Colonic mucosa (tissue), 4 donors: Measurements from ENCODE around the gene KCNH4. TPM values are rescaled to one million over a fixed set of nuclear protein-coding genes. Genes with fewer than 3 reads are reported as not detected.

Experiments used
- DNase-seq: peaks from one replicate; pipeline ENCODE4 v3.0.0-alpha.2; 2020
- H3K27ac ChIP-seq: fragments of 200-600 bp; one replicate; pipeline ENCODE4 v1.8.0; 2021
- H3K27me3 ChIP-seq: fragments of 200-600 bp; one replicate; pipeline ENCODE4 v1.8.0; 2021
- H3K36me3 ChIP-seq: fragments of 200-600 bp; one replicate; pipeline ENCODE4 v1.8.0; 2021
- H3K4me1 ChIP-seq: fragments of 200-600 bp; one replicate; pipeline ENCODE4 v1.8.0; 2021; ENCODE audit warnings: mild to moderate bottlenecking
- H3K4me3 ChIP-seq: fragments of 200-600 bp; one replicate; pipeline ENCODE4 v1.8.0; 2021
- H3K9ac ChIP-seq, 2 donors: one replicate each; pipeline ENCODE4 v1.7.0; 2013; ENCODE audit warnings: control low read depth in 2 of 2, low read depth in 2 of 2, low read length in 2 of 2
- H3K9me3 ChIP-seq: fragments of 200-600 bp; one replicate; pipeline ENCODE4 v1.8.0; 2021
- CTCF ChIP-seq: fragments of 200-600 bp; IDR thresholded peaks from one replicate; pipeline ENCODE4 v1.8.0; 2022; ENCODE audit warnings: antibody characterized with exemption, mild to moderate bottlenecking
- intact Hi-C: fragments of 100-400 bp; cut with DNase I; formaldehyde crosslinking; loops from one replicate; pipeline ENCODE4 v1.14.1; 2022
- total RNA-seq, 2 donors: library from RNA; stranded (reverse); fragmentation: NEBNext Ultra II Directional in 1 of 2; extraction: Animal tissue kit (Norgen Biotek cat#: 25700) in 1 of 2; gene quantifications; one replicate each; pipeline ENCODE4 v1.2.1, GENCODE V29; 2021
- donor health status: healthy.
- donor health status: DM: no; HTN: no; CAD: no.
- donor health status: DM: no; HTN: no; CAD: no.

KCNH4 gene
- total RNA-seq, 2 donors from 2014 or later: 0.07 TPM; not detected in 1

DNA sequence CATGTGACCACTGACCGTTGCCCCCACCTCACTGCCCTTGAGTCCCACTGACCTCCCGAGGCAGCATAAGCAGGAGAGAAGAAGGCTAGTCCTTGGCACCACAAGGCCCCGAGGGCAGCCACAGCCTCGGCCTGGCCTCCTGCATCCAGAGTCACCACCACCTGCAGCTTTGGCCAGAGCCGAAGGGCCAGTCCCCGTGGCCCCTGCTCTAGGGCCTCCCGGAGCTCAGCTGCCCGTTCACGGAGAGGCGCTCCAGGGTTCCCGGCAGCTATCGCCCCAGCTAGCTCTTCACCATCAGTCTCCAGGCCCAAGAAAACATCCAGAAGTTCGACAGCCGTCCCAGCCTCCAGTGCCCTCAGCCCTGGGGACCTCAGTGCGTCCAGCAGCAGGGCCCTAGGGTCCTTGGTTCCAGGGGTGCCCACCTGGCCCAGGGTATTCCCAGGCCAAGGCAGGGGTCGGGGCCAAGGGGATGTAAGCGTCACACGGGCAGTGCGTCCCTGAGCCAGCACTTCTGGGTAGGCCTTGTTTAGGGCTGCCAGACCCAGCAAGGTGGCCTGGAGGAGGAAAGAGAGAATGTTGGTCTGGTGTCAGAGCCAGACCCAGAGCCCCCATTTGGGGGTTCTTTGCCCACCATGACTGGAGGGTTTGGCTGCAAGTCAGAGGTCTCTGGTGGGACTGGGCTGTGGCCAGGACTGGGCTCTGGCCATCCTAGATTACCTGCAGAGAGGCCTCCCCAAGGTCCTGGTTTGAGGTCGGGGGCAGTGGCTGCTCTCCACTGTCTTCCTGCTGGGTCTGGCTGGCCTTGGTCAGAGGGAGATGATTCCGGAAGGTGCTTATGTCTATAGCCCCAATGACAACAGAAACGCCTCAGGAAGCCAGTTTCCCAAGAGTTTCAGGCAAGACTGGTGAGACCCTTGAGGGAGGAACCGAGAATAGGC lies 11.5 kb upstream of the KCNH4 start:
- no peak for TF ChIP-seq CTCF
- no peak for DNase-seq
- Histone ChIP-seq H3K9ac (no peak overlapping the region), H3K27ac (no peak overlapping the region), H3K36me3 (no peaks in the 10 kb centered on the region), H3K9me3 (no peaks in the 10 kb centered on the region), H3K27me3 (no peaks in the 10 kb centered on the region), H3K4me1 (peaks cover 4% of the 10 kb centered on the region), H3K4me3 (no peak overlapping the region)
- intact Hi-C loops: no loop called here

GRCh38 chr17:42191275-42191608 lies 10.3 kb upstream of the KCNH4 start:
- Histone ChIP-seq H3K27ac (no peak overlapping the region), H3K27me3 (no peaks in the 10 kb centered on the region), H3K4me1 (peaks cover 4% of the 10 kb centered on the region), H3K9me3 (no peaks in the 10 kb centered on the region), H3K9ac (no peak overlapping the region), H3K36me3 (no peaks in the 10 kb centered on the region), H3K4me3 (no peak overlapping the region)
- TF ChIP-seq CTCF: no peak
- DNase-seq: no peak
- intact Hi-C loops: no loop called here

DNA sequence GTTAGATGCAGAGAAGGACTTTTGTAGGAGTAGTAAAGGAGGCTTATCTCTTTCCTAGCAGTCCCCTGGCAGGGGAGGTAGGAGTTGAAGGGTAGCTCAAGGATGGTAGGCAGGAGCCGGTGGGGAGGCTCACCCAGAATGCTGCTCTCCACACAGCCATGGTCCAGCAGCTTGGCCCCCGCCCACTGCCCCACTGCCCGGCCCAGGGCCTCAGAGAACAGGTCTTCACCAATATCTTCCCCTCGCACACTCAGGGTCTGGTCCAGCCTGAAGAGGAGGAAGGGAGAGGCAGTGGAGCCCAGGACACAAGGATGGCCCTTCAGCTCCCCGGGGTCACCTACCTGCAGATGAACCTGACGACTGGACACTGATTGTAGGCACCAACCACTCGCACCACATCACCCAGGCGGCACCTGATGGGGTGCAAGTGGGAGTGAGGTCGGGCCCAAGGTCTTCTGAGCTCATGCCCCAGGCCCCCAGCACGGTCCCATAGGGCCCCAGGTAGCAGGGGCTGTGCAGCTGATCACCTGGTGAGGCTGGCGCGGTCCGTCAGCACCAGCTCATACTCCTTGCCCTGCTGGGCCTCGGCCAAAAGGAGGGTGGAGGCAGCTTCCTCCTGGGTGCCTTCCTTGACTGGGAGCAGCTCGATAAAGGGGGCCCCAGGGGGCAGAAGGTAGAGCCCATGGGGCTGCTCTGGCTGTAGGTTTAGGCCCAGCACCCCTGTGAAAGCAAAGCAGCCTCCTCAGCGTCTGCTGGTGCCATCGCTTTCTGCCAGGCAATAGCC lies 9.7 kb upstream of the KCNH4 start:
- no peak overlapping the region for H3K27ac ChIP-seq
- no peaks in the 10 kb centered on the region for H3K36me3 ChIP-seq
- no peak for TF ChIP-seq CTCF
- intact Hi-C loops: no loop called here
- H3K4me3 ChIP-seq: no peak overlapping the region
- no peaks in the 10 kb centered on the region for H3K27me3 ChIP-seq
- no peak for DNase-seq
- H3K9ac ChIP-seq: no peak overlapping the region
- no peaks in the 10 kb centered on the region for H3K9me3 ChIP-seq
- peaks cover 4% of the 10 kb centered on the region for H3K4me1 ChIP-seq

GRCh38 chr17:42189651-42189965 lies 8.7 kb upstream of the KCNH4 start:
- no peak overlapping the region for H3K9ac ChIP-seq
- no peaks in the 10 kb centered on the region for H3K27me3 ChIP-seq
- DNase-seq: no peak
- intact Hi-C loops: no loop called here
- no peak for TF ChIP-seq CTCF
- H3K4me1 ChIP-seq: peaks cover 9% of the 10 kb centered on the region
- H3K9me3 ChIP-seq: no peaks in the 10 kb centered on the region
- no peaks in the 10 kb centered on the region for H3K36me3 ChIP-seq
- no peak overlapping the region for H3K27ac ChIP-seq
- H3K4me3 ChIP-seq: no peak overlapping the region

GRCh38 chr17:42188749-42189650 lies 8.1 kb upstream of the KCNH4 start:
- no peak for DNase-seq
- no peak for TF ChIP-seq CTCF
- H3K9me3 ChIP-seq: no peaks in the 10 kb centered on the region
- H3K36me3 ChIP-seq: no peaks in the 10 kb centered on the region
- H3K9ac ChIP-seq: no peak overlapping the region
- H3K4me1 ChIP-seq: peaks cover 14% of the 10 kb centered on the region
- H3K4me3 ChIP-seq: no peak overlapping the region
- intact Hi-C loops: no loop called here
- no peaks in the 10 kb centered on the region for H3K27me3 ChIP-seq
- H3K27ac ChIP-seq: no peak overlapping the region
